Measurements from ENCODE around the gene GPR132. TPM values are rescaled to one million over a fixed set of nuclear protein-coding genes. Genes with fewer than 3 reads are reported as not detected.

GPR132 gene
- total and polyA plus RNA-seq, 2 of the 8 experiments (the other 6 are each of a cell fraction or from before 2014, with no cell fraction given): 0.11 TPM; not detected in 1

GRCh38 chr14:105066240-105067071 is 1.2 kb upstream of the GPR132 start:
- no peak for TF ChIP-seq USF2 (IDR thresholded peaks at IDR 0.05; ENCODE audit: low read length)
- Histone ChIP-seq H3K27me3 (replicated peaks in 1 of 4; ENCODE audit: control insufficient read depth in 3 of 4, extremely low read depth in 1 of 4, insufficient read depth in 3 of 4, low read length in 3 of 4) (no peaks in the 10 kb centered on the region; a peak in 1 of 7 replicates), H3K4me1 (replicated peaks in 1 of 4; ENCODE audit: control insufficient read depth in 3 of 4, insufficient read depth in 4 of 4, low read length in 3 of 4) (no peaks in the 10 kb centered on the region; a peak in 2 of 7 replicates), H3K4ac (replicated peaks; ENCODE audit: insufficient read length, low read depth, low read length) (no peak overlapping the region), H3K9ac (replicated peaks in 1 of 4; ENCODE audit: extremely low read depth in 1 of 4, low read depth in 3 of 4, low read length in 3 of 4) (no peak overlapping the region), H2BK5ac (ENCODE audit: low read depth, low read length) (no peak overlapping the region), H4K5ac (ENCODE audit: insufficient read length, low read depth, low read length) (no peak overlapping the region), H2BK20ac (ENCODE audit: low read length) (no peak overlapping the region), H3K18ac (ENCODE audit: extremely low read depth, low read length) (no peak overlapping the region; the same call in none of the 2 replicates), H2BK12ac (ENCODE audit: low read depth, low read length) (no peak overlapping the region), H4K8ac (ENCODE audit: extremely low read depth, insufficient read depth, low read length) (no peak overlapping the region), H3K79me1 (ENCODE audit: low read depth, low read length) (no peaks in the 10 kb centered on the region), H2BK120ac (replicated peaks; ENCODE audit: low read depth, low read length) (no peak overlapping the region), H3K14ac (ENCODE audit: insufficient read length) (no peak overlapping the region), H3K4me3 (ENCODE audit: extremely low read depth in 1 of 4, insufficient read depth in 2 of 4, low read depth in 3 of 4, low read length in 4 of 4) (no peak overlapping the region), H2AFZ (ENCODE audit: low read length) (no peak overlapping the region), H3K56ac (replicated peaks; ENCODE audit: insufficient read length, low read depth, low read length) (no peak overlapping the region), H3K4me2 (ENCODE audit: insufficient read depth in 1 of 2, low read depth in 2 of 2, low read length in 2 of 2) (no peak overlapping the region), H4K20me1 (replicated peaks in 1 of 2; ENCODE audit: control insufficient read depth in 1 of 2, insufficient read depth in 2 of 2, low read length in 2 of 2) (no peaks in the 10 kb centered on the region), H4K91ac (replicated peaks; ENCODE audit: insufficient read length, low read length) (no peak overlapping the region), H3K36me3 (ENCODE audit: control insufficient read depth in 2 of 4, insufficient read depth in 4 of 4, low read length in 3 of 4) (no peaks in the 10 kb centered on the region), H3K23ac (ENCODE audit: insufficient read length) (no peak overlapping the region), H2BK15ac (ENCODE audit: low read length) (no peak overlapping the region), H3K9me3 (ENCODE audit: insufficient read depth in 2 of 2, low read depth in 1 of 2, low read length in 1 of 2) (no peaks in the 10 kb centered on the region), H2AK5ac (ENCODE audit: low read depth, low read length) (no peak overlapping the region), H3K27ac (ENCODE audit: low read depth, low read length) (no peak overlapping the region), H3K23me2 (ENCODE audit: low read depth, low read length) (no peaks in the 10 kb centered on the region), H3K79me2 (ENCODE audit: control insufficient read depth in 1 of 2, insufficient read depth in 2 of 2, low read length in 2 of 2) (no peaks in the 10 kb centered on the region)
- CTCF ChIA-PET (ENCODE audit: partially characterized antibody): interaction anchor here (1.2 to 2.4 kb wide), 5 partner anchors 8 to 113 kb away, joined by 3 to 8 read pairs (median 5); no protein-coding TSS in a partner anchor
- no peak for DNase-seq (ENCODE audit: low read depth in 1 of 2, low spot score in 2 of 2)
- FAIRE-seq: no peak
- 90% methylated on average over 24 of the region's 28 CpGs; no CpG with 5 or more reads in 1 of the 2 experiments for WGBS, 2 experiments (ENCODE audit: extremely low coverage in 1 of 2, insufficient coverage in 1 of 2, insufficient read length in 1 of 2, insufficient replicate concordance in 2 of 2, low coverage in 1 of 2, low lambda C conversion rate in 2 of 2, missing lambda C conversion rate in 1 of 2)
- POLR2A ChIA-PET (ENCODE audit: partially characterized antibody): interaction anchor here (1.7 kb wide), 1 partner anchor 9 kb away, joined by 4 read pairs; no protein-coding TSS in a partner anchor

All from H1 (cell line).